Stomach (tissue), 9 donors: ENCODE results near the gene ADAMTS12. TPM values are rescaled to one million over a fixed set of nuclear protein-coding genes. Genes with fewer than 3 reads are reported as not detected.
"Not testable (repeated sequence)": the region's sequence is repeated elsewhere in the genome, so short reads cannot be mapped to it uniquely, and the experiment has no call there.

Experiments used
- DNase-seq, 2 donors: peaks; one replicate each; pipeline versions ENCODE4 v3.0.0 to v3.0.0-alpha.2; 2013 to 2019
- H3K27ac ChIP-seq, 5 donors: fragments of 200-600 bp in 4 of 5; sonication (generic) in 4 of 5; one replicate each; pipeline ENCODE4 v1.5.1; 2013 to 2019; ENCODE audit warnings: mild to moderate bottlenecking in 1 of 5, moderate library complexity in 1 of 5
- H3K27me3 ChIP-seq, 3 donors: fragments of 200-600 bp; sonication (generic); one replicate each; pipeline ENCODE4 v1.5.1; 2017 to 2019; ENCODE audit warnings: mixed run types in 1 of 3
- H3K36me3 ChIP-seq, 4 donors: fragments of 200-600 bp; sonication (generic); 1 replicate in 3 of 4; 2 replicates in 1 of 4; pipeline ENCODE4 v1.5.1; 2016 to 2019
- H3K4me1 ChIP-seq, 4 donors: fragments of 200-600 bp; sonication (generic); one replicate each; pipeline ENCODE4 v1.5.1; 2016 to 2019
- H3K4me3 ChIP-seq, 4 donors: fragments of 200-600 bp; sonication (generic) in 3 of 4; one replicate each; pipeline ENCODE4 v1.5.1; 2016 to 2019; ENCODE audit warnings: mild to moderate bottlenecking in 1 of 4
- H3K9me3 ChIP-seq, 4 donors: fragments of 200-600 bp; sonication (generic); one replicate each; pipeline ENCODE4 v1.5.1; 2016 to 2019
- CTCF ChIP-seq, 7 experiments: fragments of 450-650 bp in 4 of 7; fragments of 200-600 bp in 3 of 7; sonication (generic) in 3 of 7; IDR thresholded peaks; one replicate each; pipeline ENCODE4 v1.5.1; 2016 to 2019; ENCODE audit warnings: antibody characterized with exemption in 7 of 7, control low read depth in 2 of 7, mild to moderate bottlenecking in 1 of 7
- EP300 ChIP-seq: sonication (generic); formaldehyde crosslinking; IDR thresholded peaks from one replicate; pipeline ENCODE4 v1.6.1; 2017; ENCODE audit warnings: antibody characterized with exemption
- POLR2A ChIP-seq, 4 donors: fragments of 450-650 bp; IDR thresholded peaks; one replicate each; pipeline ENCODE4 v1.6.1; 2016; ENCODE audit warnings: antibody characterized with exemption in 4 of 4, control low read depth in 2 of 4, mild to moderate bottlenecking in 1 of 4, moderate library complexity in 1 of 4
- POLR2AphosphoS5 ChIP-seq, 3 donors: sonication (generic); formaldehyde crosslinking; IDR thresholded peaks; one replicate each; pipeline ENCODE4 v1.6.1; 2016; ENCODE audit warnings: antibody characterized with exemption in 3 of 3
- WGBS, 5 donors: extraction: QIAGEN DNeasy Blood & Tissue Kit in 3 of 5; methylation state at CpG; one replicate each; pipeline versions ENCODE4 v1.1.5 to v1.1.7; 2013 to 2018; 5-methylcytosine and 5-hydroxymethylcytosine counted together
- intact Hi-C: fragments of 100-400 bp; cut with DNase I; formaldehyde crosslinking; loops from one replicate; pipeline ENCODE4 v1.15.1; 2023; ENCODE audit warnings: low total_unique reads
- polyA plus RNA-seq, 3 donors: library from polyadenylated mRNA; stranded (reverse); fragments of 200-250 nt; gene quantifications; one replicate each; pipeline ENCODE4 v1.2.3, GENCODE V29; 2013
- total RNA-seq, 5 donors: library from RNA; depleted of rRNA; stranded (reverse); fragments of >200 nt; gene quantifications; one replicate each; pipeline versions ENCODE4 v1.1.0 to v1.2.3, GENCODE V29; 2014 to 2016
- donor health status: healthy with polysubstance abuse.
- donor health status: Bipolar disorder and iron deficiency.
- donor health status: healthy.

ADAMTS12 gene
- total and polyA plus RNA-seq, 8 donors, result 0.14 to 17.1 (median 0.62) TPM; not detected in 1

GRCh38 chr5:33880319-33880718 is 11.5 kb downstream of the ADAMTS12 start:
- Histone ChIP-seq H3K27me3 (no peaks in the 10 kb centered on the region), H3K36me3 (no peaks in the 10 kb centered on the region), H3K9me3 (peaks cover 0 to 5% (median 0%) of the 10 kb centered on the region in 4 donors), H3K27ac (no peak overlapping the region), H3K4me3 (no peak overlapping the region), H3K4me1 (peaks cover 0 to under 1% (median 0%) of the 10 kb centered on the region in 4 donors)
- WGBS, 5 donors, result 80 to 91% (median 85%) methylated on average over 3 of the region's 3 CpGs
- intact Hi-C loops, result no loop called here
- TF ChIP-seq POLR2AphosphoS5 (IDR thresholded peaks at IDR 0.05), result no peak
- TF ChIP-seq POLR2A (IDR thresholded peaks at IDR 0.05), result no peak
- TF ChIP-seq CTCF (IDR thresholded peaks at IDR 0.05), result no peak
- TF ChIP-seq EP300, result no peak
- DNase-seq, result no peak

- H3K36me3 ChIP-seq, result no peaks in the 10 kb centered on the region
- DNase-seq, result no peak
- H3K4me3 ChIP-seq, result no peak overlapping the region
- intact Hi-C loops, result no loop called here
- H3K27ac ChIP-seq, result no peak overlapping the region
- H3K9me3 ChIP-seq, result peaks cover 0 to 7% (median 0%) of the 10 kb centered on the region in 4 donors
- TF ChIP-seq POLR2AphosphoS5 (IDR thresholded peaks at IDR 0.05), result no peak
- no peak for TF ChIP-seq EP300
- no peak for TF ChIP-seq CTCF (IDR thresholded peaks at IDR 0.05)
- TF ChIP-seq POLR2A (IDR thresholded peaks at IDR 0.05), result no peak
- no peaks in the 10 kb centered on the region for H3K4me1 ChIP-seq
- no peaks in the 10 kb centered on the region for H3K27me3 ChIP-seq
- WGBS, 5 donors, result 54 to 65% (median 60%) methylated on average over 4 of the region's 4 CpGs
Measured at GRCh38 chr5:33877449-33877848, 14.3 kb downstream of the ADAMTS12 start.

- Histone ChIP-seq H3K36me3 (peaks cover 0 to 6% (median 0%) of the 10 kb centered on the region in 4 donors), H3K27me3 (no peaks in the 10 kb centered on the region), H3K4me1 (no peaks in the 10 kb centered on the region), H3K4me3 (no peak overlapping the region), H3K27ac (no peak overlapping the region), H3K9me3 (peaks cover 4 to 31% (median 18%) of the 10 kb centered on the region in 4 donors)
- no peak for TF ChIP-seq POLR2AphosphoS5 (IDR thresholded peaks at IDR 0.05)
- TF ChIP-seq POLR2A (IDR thresholded peaks at IDR 0.05), result no peak
- no peak for TF ChIP-seq EP300
- TF ChIP-seq CTCF (IDR thresholded peaks at IDR 0.05), result no peak
- DNase-seq, result no peak
- intact Hi-C loops, result no loop called here
- 93 to 100% (median 95%) methylated on average over 1 of the region's 1 CpG for WGBS, 5 donors
Measured at GRCh38 chr5:33867241-33867640, 24.5 kb downstream of the ADAMTS12 start.

- H3K36me3 ChIP-seq, H3K4me1 ChIP-seq, H3K27me3 ChIP-seq, intact Hi-C loops, H3K4me3 ChIP-seq, H3K9me3 ChIP-seq, H3K27ac ChIP-seq: not testable (repeated sequence)
- peak in 1 of 2 donors; percentile 57 for DNase-seq
- WGBS, 5 donors, result 19 to 43% (median 32%) methylated on average over 4 of the region's 4 CpGs
Measured at GRCh38 chr5:33859177-33859576, 32.6 kb downstream of the ADAMTS12 start.

- no peak for DNase-seq
- H3K36me3 ChIP-seq, result no peaks in the 10 kb centered on the region
- no peaks in the 10 kb centered on the region for H3K27me3 ChIP-seq
- H3K4me1 ChIP-seq, result peaks cover 0 to 20% (median 0%) of the 10 kb centered on the region in 4 donors
- H3K4me3 ChIP-seq, result no peak overlapping the region
- WGBS, 5 donors, result 72 to 84% (median 80%) methylated on average over 5 of the region's 5 CpGs
- no peak overlapping the region for H3K27ac ChIP-seq
- TF ChIP-seq EP300, result no peak
- no peak for TF ChIP-seq CTCF (IDR thresholded peaks at IDR 0.05)
- TF ChIP-seq POLR2AphosphoS5 (IDR thresholded peaks at IDR 0.05), result no peak
- no peaks in the 10 kb centered on the region for H3K9me3 ChIP-seq
- intact Hi-C loops, result no loop called here
Measured at GRCh38 chr5:33857037-33857436, 34.8 kb downstream of the ADAMTS12 start.
